KMS-11 (cell line): Measurements from ENCODE around the gene ACVR1C.

Source experiments
- H2AFZ ChIP-seq: fragments of 200-600 bp; sonication (generic); 2 replicates; pipeline ENCODE4 v1.6.1; 2016; ENCODE audit warnings: antibody characterized with exemption, mixed run types, low read depth
- H3K27ac ChIP-seq: fragments of 200-600 bp; sonication (generic); 2 replicates; pipeline ENCODE4 v1.6.1; 2016; ENCODE audit warnings: mild to moderate bottlenecking, mixed run types
- H3K27me3 ChIP-seq: fragments of 200-600 bp; sonication (generic); 2 replicates; pipeline ENCODE4 v1.6.1; 2017; ENCODE audit warnings: mild to moderate bottlenecking, low read depth, mixed run types, moderate library complexity; ENCODE audit not compliant: insufficient read depth
- H3K36me3 ChIP-seq: fragments of 200-600 bp; sonication (generic); 2 replicates; pipeline ENCODE4 v1.6.1; 2017; ENCODE audit warnings: mild to moderate bottlenecking, mixed run types; ENCODE audit not compliant: insufficient read depth
- H3K4me1 ChIP-seq: fragments of 200-600 bp; sonication (generic); 2 replicates; pipeline ENCODE4 v1.6.1; 2016; ENCODE audit warnings: mild to moderate bottlenecking, low read depth, mixed run types; ENCODE audit not compliant: poor library complexity, severe bottlenecking
- H3K4me2 ChIP-seq: fragments of 200-600 bp; sonication (generic); 2 replicates; pipeline ENCODE4 v1.7.0; 2016; ENCODE audit warnings: mild to moderate bottlenecking, mixed run types
- H3K4me3 ChIP-seq: fragments of 200-600 bp; sonication (generic); IDR thresholded peaks from 2 replicates; pipeline ENCODE4 v1.6.1; 2017; ENCODE audit warnings: low read depth, low read length, mixed read lengths; ENCODE audit not compliant: insufficient read depth
- H3K79me2 ChIP-seq: fragments of 200-600 bp; sonication (generic); 2 replicates; pipeline ENCODE4 v1.6.1; 2016; ENCODE audit warnings: low read depth, mixed run types; ENCODE audit not compliant: insufficient read depth
- H3K9ac ChIP-seq: fragments of 200-600 bp; sonication (generic); 2 replicates; pipeline ENCODE4 v1.6.1; 2016; ENCODE audit warnings: mild to moderate bottlenecking, mixed run types
- H4K20me1 ChIP-seq: fragments of 200-600 bp; sonication (generic); 2 replicates; pipeline ENCODE4 v1.6.1; 2016; ENCODE audit warnings: mild to moderate bottlenecking, mixed run types; ENCODE audit not compliant: insufficient read depth
- TF ChIP-seq, protein P1 (sequence below): fragments of 200-600 bp; sonication (generic); conservative IDR thresholded peaks from 2 replicates; pipeline ENCODE4 v1.6.1; 2017; ENCODE audit warnings: low read depth, mild to moderate bottlenecking, antibody characterized with exemption, low read length, moderate library complexity, mixed read lengths

ACVR1C gene

DNA sequence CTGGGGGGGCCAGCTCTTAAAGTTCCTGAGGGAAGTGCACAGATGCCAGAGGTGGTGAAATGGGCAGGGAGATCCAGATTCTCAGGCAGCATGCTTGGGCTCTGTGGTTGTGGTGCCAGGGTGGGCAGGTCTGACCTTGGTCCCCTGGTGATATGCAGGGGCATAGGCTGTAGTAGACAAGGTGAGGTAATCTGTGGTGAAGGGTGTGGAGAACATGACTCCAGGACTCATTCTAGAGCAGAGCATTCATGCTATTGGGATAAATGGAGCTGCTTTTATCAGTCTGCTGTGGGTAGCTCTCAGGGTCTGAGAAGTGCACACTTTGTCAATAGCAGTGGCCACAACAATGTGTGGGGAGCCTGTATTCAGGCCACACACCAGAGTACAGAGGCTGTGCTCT is 16.9 kb downstream of the ACVR1C start:
- no peaks in the 10 kb centered on the region for H3K36me3 ChIP-seq
- H4K20me1 ChIP-seq = no peaks in the 10 kb centered on the region
- no peak overlapping the region for H2AFZ ChIP-seq
- H3K4me2 ChIP-seq = no peak overlapping the region
- no peaks in the 10 kb centered on the region for H3K79me2 ChIP-seq
- no peaks in the 10 kb centered on the region for H3K27me3 ChIP-seq
- TF ChIP-seq, protein P1, sequence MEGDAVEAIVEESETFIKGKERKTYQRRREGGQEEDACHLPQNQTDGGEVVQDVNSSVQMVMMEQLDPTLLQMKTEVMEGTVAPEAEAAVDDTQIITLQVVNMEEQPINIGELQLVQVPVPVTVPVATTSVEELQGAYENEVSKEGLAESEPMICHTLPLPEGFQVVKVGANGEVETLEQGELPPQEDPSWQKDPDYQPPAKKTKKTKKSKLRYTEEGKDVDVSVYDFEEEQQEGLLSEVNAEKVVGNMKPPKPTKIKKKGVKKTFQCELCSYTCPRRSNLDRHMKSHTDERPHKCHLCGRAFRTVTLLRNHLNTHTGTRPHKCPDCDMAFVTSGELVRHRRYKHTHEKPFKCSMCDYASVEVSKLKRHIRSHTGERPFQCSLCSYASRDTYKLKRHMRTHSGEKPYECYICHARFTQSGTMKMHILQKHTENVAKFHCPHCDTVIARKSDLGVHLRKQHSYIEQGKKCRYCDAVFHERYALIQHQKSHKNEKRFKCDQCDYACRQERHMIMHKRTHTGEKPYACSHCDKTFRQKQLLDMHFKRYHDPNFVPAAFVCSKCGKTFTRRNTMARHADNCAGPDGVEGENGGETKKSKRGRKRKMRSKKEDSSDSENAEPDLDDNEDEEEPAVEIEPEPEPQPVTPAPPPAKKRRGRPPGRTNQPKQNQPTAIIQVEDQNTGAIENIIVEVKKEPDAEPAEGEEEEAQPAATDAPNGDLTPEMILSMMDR = no peak
- H3K27ac ChIP-seq = no peak overlapping the region
- H3K4me3 ChIP-seq = no peak overlapping the region
- no peaks in the 10 kb centered on the region for H3K4me1 ChIP-seq
- no peak overlapping the region for H3K9ac ChIP-seq

DNA sequence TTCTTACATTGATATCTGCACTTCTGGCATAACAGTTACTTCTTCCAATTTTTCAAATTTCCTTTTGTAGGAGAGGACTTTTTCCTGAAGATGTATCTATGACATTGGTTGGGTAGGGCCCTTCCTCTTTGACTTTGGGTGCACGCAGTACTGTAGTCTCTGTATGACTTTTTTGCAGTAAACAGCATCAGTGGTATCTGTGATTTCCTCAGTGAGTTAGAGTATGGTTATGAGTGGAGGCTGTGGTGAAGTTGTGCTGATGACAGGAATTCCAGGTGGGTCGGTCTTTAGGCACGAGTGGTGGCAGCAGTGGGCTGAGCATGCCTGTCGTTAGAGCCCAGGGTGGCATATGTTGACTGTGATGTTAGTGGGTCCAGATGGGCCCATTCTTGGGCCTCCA is 17.6 kb downstream of the ACVR1C start:
- Histone ChIP-seq H3K9ac (no peak overlapping the region), H3K36me3 (no peaks in the 10 kb centered on the region), H3K4me2 (no peak overlapping the region), H3K4me3 (no peak overlapping the region), H3K27ac (no peak overlapping the region), H4K20me1 (no peaks in the 10 kb centered on the region), H2AFZ (no peak overlapping the region), H3K4me1 (no peaks in the 10 kb centered on the region), H3K79me2 (no peaks in the 10 kb centered on the region), H3K27me3 (no peaks in the 10 kb centered on the region)
- TF ChIP-seq, protein P1 = no peak

DNA sequence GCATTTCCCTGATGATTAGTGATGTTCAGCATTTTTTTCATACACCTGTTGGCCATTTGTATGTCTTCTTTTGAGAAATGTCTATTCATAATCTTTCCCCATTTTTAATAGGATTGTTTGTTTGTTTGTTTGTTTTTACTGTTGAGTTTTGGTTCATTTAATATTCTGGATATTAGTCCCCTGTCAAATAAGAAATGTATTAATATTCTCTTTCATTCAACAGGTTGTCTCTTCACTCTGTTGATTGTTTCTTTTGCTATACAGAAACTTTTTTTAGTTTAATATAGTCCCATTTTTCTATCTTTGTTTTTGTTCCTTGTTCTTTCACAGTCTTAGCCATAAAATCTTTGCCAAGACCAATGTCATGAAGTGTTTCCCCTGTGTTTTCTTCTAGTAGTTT is 22.1 kb downstream of the ACVR1C start:
- no peak overlapping the region for H3K27ac ChIP-seq
- no peak overlapping the region for H3K9ac ChIP-seq
- no peak overlapping the region for H3K4me2 ChIP-seq
- no peaks in the 10 kb centered on the region for H3K79me2 ChIP-seq
- H3K4me1 ChIP-seq = no peaks in the 10 kb centered on the region
- H2AFZ ChIP-seq = no peak overlapping the region
- no peaks in the 10 kb centered on the region for H3K36me3 ChIP-seq
- H3K27me3 ChIP-seq = no peaks in the 10 kb centered on the region
- TF ChIP-seq, protein P1 = no peak
- H4K20me1 ChIP-seq = no peaks in the 10 kb centered on the region
- H3K4me3 ChIP-seq = no peak overlapping the region

DNA sequence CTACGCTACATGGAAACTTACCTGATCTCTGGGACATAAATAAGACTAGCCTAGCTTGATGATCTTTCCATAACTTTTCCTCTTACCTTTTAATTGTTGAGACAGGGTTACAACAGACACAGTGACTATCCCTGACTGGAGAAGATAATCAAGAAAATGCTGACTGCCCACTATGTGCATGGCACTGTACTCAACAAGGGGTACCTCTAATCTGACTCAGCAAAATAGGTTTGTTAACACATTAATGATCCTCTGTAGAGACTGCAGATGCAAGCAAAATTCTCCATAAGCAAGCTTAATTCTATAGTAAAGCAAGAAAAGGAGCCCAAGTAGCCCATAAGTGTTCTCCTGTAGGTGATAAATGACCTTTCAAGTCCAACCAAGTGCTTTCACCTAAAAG is 25.5 kb downstream of the ACVR1C start:
- Histone ChIP-seq H3K79me2 (no peaks in the 10 kb centered on the region), H3K4me2 (no peak overlapping the region), H3K4me3 (no peak overlapping the region), H3K4me1 (no peaks in the 10 kb centered on the region), H3K36me3 (no peaks in the 10 kb centered on the region), H4K20me1 (no peaks in the 10 kb centered on the region), H3K9ac (no peak overlapping the region), H3K27ac (no peak overlapping the region), H2AFZ (no peak overlapping the region), H3K27me3 (no peaks in the 10 kb centered on the region)
- TF ChIP-seq, protein P1 = no peak

DNA sequence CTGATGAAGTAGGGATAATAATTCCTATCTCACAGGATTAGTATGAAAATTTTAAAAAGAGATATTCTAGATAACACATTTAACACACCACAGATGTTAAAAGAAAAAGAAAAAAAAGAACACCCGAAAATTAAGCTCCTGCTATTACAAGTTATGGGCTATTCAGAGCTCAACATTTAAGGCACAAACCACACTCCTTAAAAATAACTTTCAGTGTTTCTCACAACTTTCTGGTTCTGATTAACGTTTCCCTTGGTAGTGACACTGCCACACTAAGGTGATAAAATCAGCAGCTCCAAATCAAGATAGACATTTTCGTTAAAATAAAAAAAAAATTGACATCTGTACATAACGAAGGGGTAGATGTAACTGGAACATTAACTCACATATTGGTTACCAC is 26.9 kb downstream of the ACVR1C start:
- H3K27me3 ChIP-seq = no peaks in the 10 kb centered on the region
- TF ChIP-seq, protein P1 = no peak

More for the DNA sequence above, 26.9 kb downstream of the ACVR1C start:
- no peak overlapping the region for H2AFZ ChIP-seq
- no peak overlapping the region for H3K4me2 ChIP-seq
- no peak overlapping the region for H3K27ac ChIP-seq
- H3K4me3 ChIP-seq = no peak overlapping the region
- H3K79me2 ChIP-seq = no peaks in the 10 kb centered on the region
- H4K20me1 ChIP-seq = no peaks in the 10 kb centered on the region
- H3K9ac ChIP-seq = no peak overlapping the region
- H3K36me3 ChIP-seq = no peaks in the 10 kb centered on the region
- no peaks in the 10 kb centered on the region for H3K4me1 ChIP-seq
